Limb (tissue), 2 donors: ENCODE measurements around the gene PRKG2.

Source experiments
- DNase-seq, 2 donors: peaks; one replicate each; pipeline ENCODE4 v3.0.0-alpha.2; 2016; ENCODE audit errors: extremely low spot score in 2 of 2

PRKG2 gene

GRCh38 chr4:81096566-81096965, 118.5 kb downstream of the PRKG2 start:
- DNase-seq: no peak

GRCh38 chr4:81095389-81095788, 119.6 kb downstream of the PRKG2 start:
- no peak for DNase-seq

- no peak for DNase-seq
These were observed 121.2 kb downstream of the PRKG2 start for GRCh38 chr4:81093720-81094401.

DNA sequence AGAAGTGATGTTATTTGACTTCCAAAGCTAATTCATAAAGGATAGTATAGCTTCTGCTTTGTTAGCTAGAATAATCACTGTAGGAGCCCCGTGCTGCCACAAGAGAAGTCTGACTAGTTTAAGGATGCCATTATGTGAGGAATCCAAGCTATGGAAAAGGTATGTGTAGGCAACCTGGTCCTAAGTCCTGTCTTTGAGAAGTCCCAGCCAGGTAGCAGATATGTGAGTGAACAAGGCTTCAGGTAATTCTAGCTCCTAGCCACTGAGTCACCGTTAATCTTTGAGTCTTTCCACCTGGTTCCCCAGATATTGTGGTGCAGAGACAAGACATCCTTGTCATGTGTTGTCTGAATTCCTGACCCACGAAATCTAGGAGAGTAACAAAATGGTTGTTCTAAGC, 129.0 kb downstream of the PRKG2 start:
- DNase-seq: no peak

GRCh38 chr4:81085291-81085690, 129.7 kb downstream of the PRKG2 start:
- no peak for DNase-seq

- no peak for DNase-seq
These were observed 130.4 kb downstream of the PRKG2 start for GRCh38 chr4:81084634-81085033.

DNA sequence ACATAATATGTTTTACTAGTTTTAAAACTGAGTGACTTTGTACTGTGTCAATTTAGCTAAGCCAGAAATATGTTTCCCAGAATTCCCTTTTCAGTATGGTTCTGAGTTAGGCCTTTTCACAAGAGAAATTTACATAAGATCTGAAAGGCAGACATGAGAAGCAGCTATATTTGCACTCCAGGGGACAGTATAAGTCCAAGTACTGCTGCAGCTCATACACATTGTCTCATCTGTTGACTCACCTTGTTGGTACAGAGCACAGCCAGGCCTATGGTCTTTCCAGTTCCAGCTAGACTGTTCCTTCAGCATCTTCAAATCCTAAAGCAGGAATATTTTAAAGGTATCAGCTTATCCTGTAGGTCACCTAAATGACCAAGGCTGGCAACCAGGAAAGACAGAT, 131.0 kb downstream of the PRKG2 start:
- DNase-seq: no peak

GRCh38 chr4:81081156-81081555, 133.9 kb downstream of the PRKG2 start:
- no peak for DNase-seq

DNA sequence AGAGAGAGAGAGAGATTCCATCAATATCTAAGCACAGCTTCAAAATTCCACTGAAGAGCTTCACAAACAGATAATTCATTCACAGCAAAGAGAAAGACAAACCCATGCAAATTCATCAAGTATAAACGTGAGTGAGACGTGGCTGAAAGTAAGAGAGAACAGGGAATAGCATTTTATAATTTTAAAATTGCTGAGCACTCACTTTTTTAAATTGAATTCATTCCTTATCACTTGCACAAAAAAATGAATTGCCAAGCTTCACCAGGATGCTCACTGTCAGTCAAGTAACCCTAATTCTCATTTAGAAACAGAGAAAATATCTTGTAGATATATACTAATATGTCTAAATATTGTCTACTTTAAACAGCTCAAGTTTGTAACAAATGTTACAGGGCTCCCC, 144.0 kb downstream of the PRKG2 start:
- no peak for DNase-seq

- peak; percentile 70 to 86 for DNase-seq
These were observed 145.2 kb downstream of the PRKG2 start for GRCh38 chr4:81069706-81070331.

DNA sequence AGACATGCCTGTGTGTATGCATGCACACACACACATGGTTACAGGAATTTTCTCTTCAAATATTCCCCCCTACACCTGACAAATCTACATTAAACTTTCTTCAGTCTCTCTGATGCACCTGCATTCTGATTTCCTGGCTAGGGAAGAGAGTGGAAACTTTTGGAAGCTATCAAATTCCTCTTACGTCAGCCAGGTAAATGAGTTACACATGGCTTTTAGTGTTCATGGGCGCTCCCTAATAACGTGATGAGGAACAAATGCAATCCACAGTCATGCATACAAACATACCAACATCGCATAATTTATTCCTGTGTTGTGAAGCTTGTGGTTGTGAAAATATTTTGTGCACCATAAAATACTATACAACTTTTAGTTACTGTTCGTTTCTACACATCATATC, 149.6 kb downstream of the PRKG2 start:
- no peak for DNase-seq

DNA sequence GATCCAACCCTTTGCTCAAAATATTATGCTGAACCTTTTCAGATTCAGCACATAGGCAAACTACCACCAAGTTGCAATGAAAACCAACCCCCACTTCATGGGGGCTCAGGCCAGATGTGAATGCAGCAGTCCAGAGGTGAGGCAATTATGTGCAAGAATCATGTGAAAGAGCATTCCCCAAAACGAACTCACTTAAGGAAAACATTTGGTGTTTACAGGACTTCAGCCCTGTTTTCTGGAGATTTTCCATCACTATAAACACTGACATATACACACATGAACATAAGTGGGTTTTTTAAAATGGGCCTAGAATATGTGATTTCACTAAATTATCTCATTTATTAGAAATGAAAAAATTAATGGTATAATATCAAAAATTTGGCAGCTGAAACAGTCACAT, 153.0 kb downstream of the PRKG2 start:
- DNase-seq: no peak

DNA sequence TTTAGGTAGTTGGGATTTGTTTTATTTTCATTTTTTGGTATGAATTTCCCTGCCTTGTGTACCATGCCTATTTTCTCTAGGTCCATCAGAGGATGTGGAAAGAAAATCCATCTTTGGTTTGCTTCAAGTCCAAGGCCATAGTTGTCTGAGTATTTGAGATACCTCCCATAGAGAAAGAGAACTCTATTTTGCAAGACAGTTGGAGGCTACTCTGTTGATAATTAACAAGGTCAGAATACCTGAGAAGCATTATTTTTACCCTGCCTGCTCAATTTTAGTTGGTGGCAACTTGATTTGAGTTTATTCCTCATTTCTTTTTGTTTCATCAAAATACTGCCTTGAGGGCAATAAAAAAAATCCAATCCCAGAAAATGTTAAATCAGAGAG, 153.7 kb downstream of the PRKG2 start:
- DNase-seq: no peak

DNA sequence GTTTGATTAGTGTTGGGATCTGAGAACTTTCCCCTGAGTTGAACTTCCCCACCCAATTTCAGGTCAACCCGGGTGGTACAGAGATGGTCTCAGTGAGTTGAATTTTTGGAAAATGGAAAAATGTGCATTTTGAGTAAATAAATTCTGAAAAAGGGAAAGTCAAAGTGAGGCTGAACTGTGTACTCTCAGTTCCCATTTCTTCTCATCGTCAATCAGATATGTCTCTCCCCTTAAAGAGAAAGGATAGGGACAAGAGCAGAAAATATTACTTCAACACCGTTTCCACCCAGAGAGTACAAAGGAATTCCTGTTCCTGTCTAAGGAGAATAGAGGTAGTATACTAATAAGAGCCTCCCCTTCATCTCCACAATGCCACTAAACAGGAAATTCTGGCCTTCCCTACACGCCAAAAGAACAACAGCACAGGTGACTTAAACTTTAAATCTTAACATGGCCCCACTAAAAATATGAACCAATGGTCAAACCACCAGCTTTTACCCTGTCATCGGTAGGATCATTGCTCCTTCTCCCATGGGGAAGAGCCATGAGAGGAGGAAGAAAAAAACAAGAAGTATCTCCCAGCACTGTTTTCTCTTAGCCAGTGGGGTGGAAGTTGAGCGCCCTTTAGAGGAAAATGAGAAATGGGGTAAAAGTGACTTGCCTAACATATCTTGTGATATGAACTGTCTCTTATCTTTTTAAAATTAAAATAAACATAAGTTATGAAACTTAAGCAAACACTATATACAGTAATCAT, 154.3 kb downstream of the PRKG2 start:
- DNase-seq: no peak

GRCh38 chr4:81058621-81059020, 156.4 kb downstream of the PRKG2 start:
- no peak for DNase-seq

DNA sequence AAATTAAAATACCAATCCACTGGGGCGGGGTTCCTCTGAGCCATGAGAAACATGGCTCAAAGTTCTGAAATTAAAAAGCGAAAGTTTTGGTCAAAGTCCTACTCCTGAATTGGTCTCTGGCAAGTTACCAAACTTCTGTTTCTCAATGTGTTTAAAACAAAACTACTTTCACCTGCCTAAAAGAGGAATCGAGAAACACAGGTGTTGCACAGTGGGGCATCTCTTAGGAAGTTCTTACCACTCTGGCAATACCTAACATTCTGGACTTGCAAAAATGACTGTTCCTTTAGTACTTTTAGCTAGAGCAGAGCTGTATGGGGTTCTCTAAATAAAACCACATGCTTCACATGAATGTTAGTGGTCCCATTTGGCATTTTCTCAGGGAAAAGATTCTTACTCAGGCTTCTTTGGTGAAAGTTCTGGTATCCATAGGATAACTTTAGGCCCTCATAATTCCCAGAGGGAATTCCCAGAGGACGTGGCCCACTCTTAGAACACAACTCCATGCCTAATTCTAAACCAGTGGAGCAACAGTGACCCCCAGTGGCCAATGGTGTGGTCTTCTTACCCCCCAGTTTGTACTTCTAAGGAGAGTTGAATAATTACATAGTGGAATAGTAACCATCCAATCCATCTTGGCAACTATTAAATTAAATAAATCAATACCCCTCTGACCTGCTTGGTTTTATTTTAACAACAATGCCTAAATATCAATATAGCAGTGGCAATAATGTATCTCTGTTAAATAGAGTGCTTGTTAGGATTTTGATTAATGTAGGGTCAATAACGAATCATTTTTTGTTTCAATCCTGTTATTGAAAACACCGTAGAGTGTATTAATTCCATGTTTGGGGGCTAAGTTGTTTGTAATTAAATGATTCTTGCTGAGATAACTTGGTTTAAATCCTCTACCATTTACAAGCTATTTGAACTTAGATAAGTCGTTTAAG, 162.6 kb downstream of the PRKG2 start:
- DNase-seq: peak; percentile 30 to 78

DNA sequence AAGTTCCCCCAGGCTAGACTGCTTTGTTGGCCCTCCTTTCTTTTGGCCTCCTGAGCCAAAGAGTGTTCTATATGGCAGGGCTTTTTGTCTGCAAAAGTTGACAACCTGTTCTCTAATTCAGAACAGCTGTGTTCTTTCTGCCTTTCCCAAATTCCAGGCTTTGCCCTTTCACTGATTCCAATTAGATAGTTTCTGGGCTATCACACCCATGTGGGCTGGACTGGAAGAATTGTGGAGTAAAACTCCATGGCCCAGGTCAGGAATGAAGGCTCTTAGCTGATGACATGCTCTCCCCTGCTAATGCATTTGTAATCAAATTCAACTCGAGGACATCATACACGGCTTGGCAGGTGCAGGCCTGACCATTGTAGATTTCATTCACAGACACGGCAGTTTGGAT, 165.1 kb downstream of the PRKG2 start:
- DNase-seq: no peak

GRCh38 chr4:81049330-81049729, 165.7 kb downstream of the PRKG2 start:
- DNase-seq: peak in 1 of 2 donors; percentile 40

DNA sequence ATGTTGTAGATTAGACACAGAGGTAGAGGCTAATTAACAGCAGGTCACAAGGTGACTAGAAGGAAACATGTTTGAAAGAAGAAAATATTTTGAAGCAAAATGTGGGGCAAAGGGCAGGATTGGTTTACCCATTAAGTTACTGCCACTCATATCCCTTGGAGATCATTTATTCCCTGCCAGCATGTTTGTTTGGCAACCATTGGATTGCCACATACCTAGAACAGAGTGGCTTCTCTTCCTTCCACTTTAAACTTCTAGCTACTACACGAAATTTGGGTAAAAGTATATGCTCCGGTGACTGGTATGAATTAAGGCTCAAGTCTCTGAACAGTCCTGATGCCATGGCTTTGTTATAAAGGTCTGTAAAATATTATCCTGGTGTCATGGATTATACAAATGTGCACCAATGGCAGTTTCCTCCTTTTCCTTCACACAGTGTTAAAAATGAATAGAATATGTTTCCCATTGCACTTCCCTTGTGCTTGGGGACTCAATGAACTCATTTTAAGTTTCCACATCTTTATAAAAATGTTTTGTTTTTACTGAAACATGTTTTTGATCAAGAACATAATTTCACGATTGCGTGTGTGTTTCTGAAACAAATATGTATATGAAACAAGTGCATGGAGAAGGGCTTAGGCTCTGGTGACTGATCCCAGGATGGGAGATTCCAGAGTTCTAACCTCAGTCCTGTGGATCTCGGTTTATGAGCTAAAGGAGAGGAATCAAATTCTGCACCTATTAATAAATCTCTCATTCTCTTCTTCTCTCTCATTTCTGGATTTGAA, 172.2 kb downstream of the PRKG2 start:
- no peak for DNase-seq

GRCh38 chr4:81040012-81040659, 174.9 kb downstream of the PRKG2 start:
- peak in 1 of 2 donors; percentile 72 for DNase-seq
